ENCODE data around the gene ERGIC1. TPM values are rescaled to one million over a fixed set of nuclear protein-coding genes. Genes with fewer than 3 reads are reported as not detected.

Gene ERGIC1
- total and polyA plus RNA-seq, 2 of the 8 experiments (the other 6 are each of a cell fraction or from before 2014, with no cell fraction given) = 95.3 to 106 TPM

GRCh38 chr5:172918421-172919371 is 84.6 kb downstream of the ERGIC1 start (continued):
- TF ChIP-seq CHD7 (IDR thresholded peaks at IDR 0.05; ENCODE audit: insufficient replicate concordance, low read length) (no peak), EGR1 (IDR thresholded peaks at IDR 0.05; ENCODE audit: borderline replicate concordance, low read depth, low read length) (no peak), ZNF274 (IDR thresholded peaks at IDR 0.05; ENCODE audit: borderline replicate concordance, extremely low read depth, low read length) (no peak), RFX5 (IDR thresholded peaks at IDR 0.05; ENCODE audit: borderline replicate concordance, low read depth, low read length) (no peak), CHD1 (IDR thresholded peaks at IDR 0.05; ENCODE audit: low read depth, low read length) (no peak), SIN3A (conservative IDR thresholded peaks at IDR 0.05 in 1 of 2, IDR thresholded peaks at IDR 0.05 in 1 of 2; ENCODE audit: low read depth in 1 of 2, low read length in 2 of 2) (no peak), ASH2L (IDR thresholded peaks at IDR 0.05; ENCODE audit: low read length) (no peak), GABPA (IDR thresholded peaks at IDR 0.05; ENCODE audit: borderline replicate concordance, insufficient read depth, low read length) (no peak), CBX5 (IDR thresholded peaks at IDR 0.05; ENCODE audit: low read depth, low read length) (no peak)
